SH-SY5Y (cell line): ENCODE measurements around the gene ITGAX.

Experiments used
- GATA2 ChIP-seq: IDR thresholded peaks from 2 replicates; pipeline ENCODE4 v1.6.1; 2011; ENCODE audit warnings: mild to moderate bottlenecking, low read depth, low read length
- GATA3 ChIP-seq: IDR thresholded peaks from 2 replicates; pipeline ENCODE4 v1.6.1; 2011; ENCODE audit warnings: low read depth, mild to moderate bottlenecking, low read length, moderate library complexity

GRCh38 chr16:31375231-31375630 is 20.3 kb downstream of the ITGAX start:
- TF ChIP-seq GATA2 (no peak), GATA3 (no peak)
